Measurements from ENCODE around the gene MGAT3. TPM values are rescaled to one million over a fixed set of nuclear protein-coding genes. Genes with fewer than 3 reads are reported as not detected.

MGAT3 gene
- total and polyA plus RNA-seq, 2 of the 13 experiments (the other 11 are each of a cell fraction or from before 2014, with no cell fraction given): 0.11 to 0.15 TPM

GRCh38 chr22:39502109-39502788 lies 45.4 kb downstream of the MGAT3 start, which contains the start of gene MIEF1 (continued):
- no peak; the same call in 1 of the 2 replicates for TF ChIP-seq ZNF142 (CRISPR knock-in tag; IDR thresholded peaks at IDR 0.05)
- TF ChIP-seq NAIF1 (CRISPR knock-in tag; IDR thresholded peaks at IDR 0.05; ENCODE audit: borderline replicate concordance): peak; percentile 68; the same call in 1 of the 2 replicates
- TF ChIP-seq KDM6A (CRISPR knock-in tag; IDR thresholded peaks at IDR 0.05; ENCODE audit: low read depth): no peak
- no peak for TF ChIP-seq TBP (CRISPR knock-in tag; IDR thresholded peaks at IDR 0.05)
- TF ChIP-seq PBX3 (CRISPR knock-in tag; IDR thresholded peaks at IDR 0.05; ENCODE audit: borderline replicate concordance): no peak
- TF ChIP-seq, protein P1, sequence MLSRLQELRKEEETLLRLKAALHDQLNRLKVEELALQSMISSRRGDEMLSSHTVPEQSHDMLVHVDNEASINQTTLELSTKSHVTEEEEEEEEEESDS (CRISPR knock-in tag; IDR thresholded peaks at IDR 0.05; ENCODE audit: borderline replicate concordance): no peak
- peak; percentile 34; the same call in 1 of the 2 replicates for TF ChIP-seq GFI1 (CRISPR knock-in tag; IDR thresholded peaks at IDR 0.05; ENCODE audit: borderline replicate concordance)
- no peak for TF ChIP-seq MAFG (CRISPR knock-in tag; IDR thresholded peaks at IDR 0.05)
- TF ChIP-seq HNRNPL (IDR thresholded peaks at IDR 0.05; ENCODE audit: low read depth, low read length): no peak
- TF ChIP-seq ZC3H4 (CRISPR knock-in tag; IDR thresholded peaks at IDR 0.05; ENCODE audit: borderline replicate concordance): 0 out of 2 replicates have a peak, but pooled peaks have one; percentile 29
- TF ChIP-seq, protein P2, sequence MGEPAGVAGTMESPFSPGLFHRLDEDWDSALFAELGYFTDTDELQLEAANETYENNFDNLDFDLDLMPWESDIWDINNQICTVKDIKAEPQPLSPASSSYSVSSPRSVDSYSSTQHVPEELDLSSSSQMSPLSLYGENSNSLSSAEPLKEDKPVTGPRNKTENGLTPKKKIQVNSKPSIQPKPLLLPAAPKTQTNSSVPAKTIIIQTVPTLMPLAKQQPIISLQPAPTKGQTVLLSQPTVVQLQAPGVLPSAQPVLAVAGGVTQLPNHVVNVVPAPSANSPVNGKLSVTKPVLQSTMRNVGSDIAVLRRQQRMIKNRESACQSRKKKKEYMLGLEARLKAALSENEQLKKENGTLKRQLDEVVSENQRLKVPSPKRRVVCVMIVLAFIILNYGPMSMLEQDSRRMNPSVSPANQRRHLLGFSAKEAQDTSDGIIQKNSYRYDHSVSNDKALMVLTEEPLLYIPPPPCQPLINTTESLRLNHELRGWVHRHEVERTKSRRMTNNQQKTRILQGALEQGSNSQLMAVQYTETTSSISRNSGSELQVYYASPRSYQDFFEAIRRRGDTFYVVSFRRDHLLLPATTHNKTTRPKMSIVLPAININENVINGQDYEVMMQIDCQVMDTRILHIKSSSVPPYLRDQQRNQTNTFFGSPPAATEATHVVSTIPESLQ (CRISPR knock-in tag; conservative IDR thresholded peaks at IDR 0.05): no peak
- peak; percentile 64 for TF ChIP-seq FOXA3 (CRISPR knock-in tag; IDR thresholded peaks at IDR 0.05)
- TF ChIP-seq, protein P3, sequence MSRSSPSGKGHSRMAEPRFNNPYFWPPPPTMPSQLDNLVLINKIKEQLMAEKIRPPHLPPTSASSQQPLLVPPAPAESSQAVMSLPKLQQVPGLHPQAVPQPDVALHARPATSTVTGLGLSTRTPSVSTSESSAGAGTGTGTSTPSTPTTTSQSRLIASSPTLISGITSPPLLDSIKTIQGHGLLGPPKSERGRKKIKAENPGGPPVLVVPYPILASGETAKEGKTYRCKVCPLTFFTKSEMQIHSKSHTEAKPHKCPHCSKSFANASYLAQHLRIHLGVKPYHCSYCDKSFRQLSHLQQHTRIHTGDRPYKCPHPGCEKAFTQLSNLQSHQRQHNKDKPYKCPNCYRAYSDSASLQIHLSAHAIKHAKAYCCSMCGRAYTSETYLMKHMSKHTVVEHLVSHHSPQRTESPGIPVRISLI (CRISPR knock-in tag; IDR thresholded peaks at IDR 0.05; ENCODE audit: borderline replicate concordance): peak; percentile 31
- TF ChIP-seq ZNF674 (CRISPR knock-in tag; IDR thresholded peaks at IDR 0.05; ENCODE audit: low read depth): no peak
- TF ChIP-seq ZNF713 (CRISPR knock-in tag; IDR thresholded peaks at IDR 0.05): no peak
- TF ChIP-seq RORA (CRISPR knock-in tag; IDR thresholded peaks at IDR 0.05): no peak
- TF ChIP-seq, protein P4, sequence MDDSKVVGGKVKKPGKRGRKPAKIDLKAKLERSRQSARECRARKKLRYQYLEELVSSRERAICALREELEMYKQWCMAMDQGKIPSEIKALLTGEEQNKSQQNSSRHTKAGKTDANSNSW (CRISPR knock-in tag; IDR thresholded peaks at IDR 0.05; ENCODE audit: borderline replicate concordance): no peak
- TF ChIP-seq ZNF747 (CRISPR knock-in tag; IDR thresholded peaks at IDR 0.05; ENCODE audit: borderline replicate concordance): no peak
- TF ChIP-seq PAWR (CRISPR knock-in tag; IDR thresholded peaks at IDR 0.05; ENCODE audit: borderline replicate concordance): no peak
